MCF 10A (cell line): ENCODE measurements around the gene ARHGAP45. TPM values are rescaled to one million over a fixed set of nuclear protein-coding genes. Genes with fewer than 3 reads are reported as not detected.

ENCODE experiments used
- BruUV-seq: library from RNA; stranded (reverse); fragments of 400-500 nt; replicated peaks from 2 replicates; lab custom pipeline; 2021; lab: Mats Ljungman, UMichigan
- CTCF ChIA-PET: fragments of 300-600 bp; sonication (Branson Sonifier 250); formaldehyde crosslinking; extraction: SDS; loops from one replicate; lab custom pipeline; 2021; ENCODE audit warnings: antibody characterized with exemption, inconsistent platforms; lab: Yijun Ruan, JAX
- POLR2A ChIA-PET: fragments of 300-600, 350-650 bp; sonication (Branson Sonifier 250); formaldehyde crosslinking; extraction: SDS; loops from one replicate; lab custom pipeline; 2020; ENCODE audit warnings: antibody characterized with exemption, inconsistent platforms; lab: Yijun Ruan, JAX
- DNase-seq: peaks from one replicate; pipeline ENCODE4 v3.0.0-alpha.2; 2018; ENCODE audit not compliant: unreplicated experiment
- H3K27ac Mint-ChIP-seq: one replicate; pipeline ENCODE4 v1.8.0; 2022; ENCODE audit warnings: mild to moderate bottlenecking, low read depth, mixed read lengths; ENCODE audit not compliant: unreplicated experiment
- H3K27me3 Mint-ChIP-seq: one replicate; pipeline ENCODE4 v1.8.0; 2022; ENCODE audit warnings: mixed read lengths; ENCODE audit not compliant: insufficient read depth, unreplicated experiment
- H3K36me3 Mint-ChIP-seq: one replicate; pipeline ENCODE4 v1.8.0; 2022; ENCODE audit warnings: mild to moderate bottlenecking, moderate library complexity, mixed read lengths; ENCODE audit not compliant: insufficient read depth, unreplicated experiment
- H3K4me1 Mint-ChIP-seq: one replicate; pipeline ENCODE4 v1.8.0; 2022; ENCODE audit warnings: mixed read lengths; ENCODE audit not compliant: insufficient read depth, unreplicated experiment
- H3K4me3 Mint-ChIP-seq: one replicate; pipeline ENCODE4 v1.8.0; 2022; ENCODE audit warnings: mild to moderate bottlenecking, moderate library complexity, mixed read lengths; ENCODE audit not compliant: unreplicated experiment
- H3K9me3 Mint-ChIP-seq: one replicate; pipeline ENCODE4 v1.8.0; 2022; ENCODE audit warnings: mixed read lengths; ENCODE audit not compliant: unreplicated experiment
- intact Hi-C: fragments of 100-400 bp; cut with micrococcal nuclease; formaldehyde crosslinking; loops from 2 replicates; pipeline ENCODE4 v1.14.1; 2022
- total RNA-seq: library from RNA; stranded (reverse); gene quantifications from 2 replicates; pipeline ENCODE4 v1.2.3, GENCODE V29; 2022
- TF ChIP-seq, protein P1 (sequence below): fragments of 200-600 bp; IDR thresholded peaks from one replicate; pipeline ENCODE4 v1.8.0; 2022; ENCODE audit warnings: antibody characterized with exemption, mild to moderate bottlenecking; ENCODE audit not compliant: unreplicated experiment

The ARHGAP45 gene
- total RNA-seq, 1 experiment from 2014 or later, result 15.3 TPM

DNA sequence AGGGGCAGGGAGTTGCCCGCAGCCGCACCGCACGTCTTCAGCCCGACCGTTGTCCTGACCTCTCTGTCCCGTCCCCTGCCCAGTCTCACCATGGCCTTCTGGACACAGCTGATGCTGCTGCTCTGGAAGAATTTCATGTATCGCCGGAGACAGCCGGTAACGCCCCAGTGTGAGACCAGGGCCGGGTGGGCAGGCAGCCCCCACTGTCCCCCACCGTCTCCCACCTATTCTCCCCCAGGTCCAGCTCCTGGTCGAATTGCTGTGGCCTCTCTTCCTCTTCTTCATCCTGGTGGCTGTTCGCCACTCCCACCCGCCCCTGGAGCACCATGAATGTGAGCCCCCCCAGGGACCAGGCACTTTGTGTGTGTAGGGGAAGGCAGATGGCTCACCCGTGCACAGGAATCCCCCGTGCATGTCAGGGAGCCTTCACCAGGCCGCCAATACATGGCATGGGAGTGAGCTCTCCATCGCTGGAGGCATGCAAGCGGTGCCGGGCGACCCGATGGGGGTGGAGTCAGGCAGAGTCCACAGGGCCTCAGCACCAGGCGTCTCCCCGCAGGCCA is 25.6 kb upstream of the ARHGAP45 start:
- Mint-ChIP-seq H3K27ac (no peak overlapping the region), H3K27me3 (no peaks in the 10 kb centered on the region)

GRCh38 chr19:1041835-1042685 is 24.9 kb upstream of the ARHGAP45 start:
- H3K36me3 Mint-ChIP-seq, result peaks cover 32% of the 10 kb centered on the region
- TF ChIP-seq, protein P1, sequence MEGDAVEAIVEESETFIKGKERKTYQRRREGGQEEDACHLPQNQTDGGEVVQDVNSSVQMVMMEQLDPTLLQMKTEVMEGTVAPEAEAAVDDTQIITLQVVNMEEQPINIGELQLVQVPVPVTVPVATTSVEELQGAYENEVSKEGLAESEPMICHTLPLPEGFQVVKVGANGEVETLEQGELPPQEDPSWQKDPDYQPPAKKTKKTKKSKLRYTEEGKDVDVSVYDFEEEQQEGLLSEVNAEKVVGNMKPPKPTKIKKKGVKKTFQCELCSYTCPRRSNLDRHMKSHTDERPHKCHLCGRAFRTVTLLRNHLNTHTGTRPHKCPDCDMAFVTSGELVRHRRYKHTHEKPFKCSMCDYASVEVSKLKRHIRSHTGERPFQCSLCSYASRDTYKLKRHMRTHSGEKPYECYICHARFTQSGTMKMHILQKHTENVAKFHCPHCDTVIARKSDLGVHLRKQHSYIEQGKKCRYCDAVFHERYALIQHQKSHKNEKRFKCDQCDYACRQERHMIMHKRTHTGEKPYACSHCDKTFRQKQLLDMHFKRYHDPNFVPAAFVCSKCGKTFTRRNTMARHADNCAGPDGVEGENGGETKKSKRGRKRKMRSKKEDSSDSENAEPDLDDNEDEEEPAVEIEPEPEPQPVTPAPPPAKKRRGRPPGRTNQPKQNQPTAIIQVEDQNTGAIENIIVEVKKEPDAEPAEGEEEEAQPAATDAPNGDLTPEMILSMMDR, result no peak
- no peaks in the 10 kb centered on the region for H3K27me3 Mint-ChIP-seq
- BruUV-seq, result no TSS peak
- no peak overlapping the region for H3K4me3 Mint-ChIP-seq
- H3K4me1 Mint-ChIP-seq, result peaks cover 6% of the 10 kb centered on the region
- H3K9me3 Mint-ChIP-seq, result no peaks in the 10 kb centered on the region
- DNase-seq, result no peak
- intact Hi-C loops, result no loop called here
- POLR2A ChIA-PET, result interaction anchor here (0.6 to 1.3 kb wide), 2 partner anchors 21 to 174 kb away, joined by 3 to 4 read pairs; partner anchors contain the start of genes RNU6-2 and TMEM259
- CTCF ChIA-PET, result interaction anchor here (1.4 kb wide), 1 partner anchor 16 kb away, joined by 4 read pairs; no protein-coding TSS in a partner anchor
- H3K27ac Mint-ChIP-seq, result no peak overlapping the region

More for the DNA sequence above, 25.6 kb upstream of the ARHGAP45 start:
- ChIA-PET CTCF (no interaction called here), POLR2A (interaction anchor here (0.6 to 5.1 kb wide), 8 partner anchors 12 to 234 kb away, joined by 3 to 97 read pairs (median 3); partner anchors contain the start of genes CNN2, FAM174C, POLR2E and RNU6-2)
- intact Hi-C loops, result no loop called here
- Mint-ChIP-seq H3K9me3 (no peaks in the 10 kb centered on the region), H3K4me1 (peaks cover 6% of the 10 kb centered on the region), H3K4me3 (peak overlapping the region; percentile 92), H3K36me3 (peaks cover 38% of the 10 kb centered on the region)
- TF ChIP-seq, protein P1, result no peak
- BruUV-seq, result no TSS peak
- DNase-seq, result no peak

- ChIA-PET POLR2A (interaction anchor here (0.6 kb wide), 1 partner anchor 246 kb away, joined by 3 read pairs; the partner anchor contains the start of gene PTBP1), CTCF (interaction anchor here (0.6 to 1.4 kb wide), 3 partner anchors 15 to 228 kb away, joined by 3 to 4 read pairs (median 4); no protein-coding TSS in a partner anchor)
- H3K27ac Mint-ChIP-seq, result no peak overlapping the region
- peaks cover 2% of the 10 kb centered on the region for H3K4me1 Mint-ChIP-seq
- no peak for DNase-seq
- no peaks in the 10 kb centered on the region for H3K27me3 Mint-ChIP-seq
- peaks cover 23% of the 10 kb centered on the region for H3K36me3 Mint-ChIP-seq
- TF ChIP-seq, protein P1, result no peak
- H3K4me3 Mint-ChIP-seq, result no peak overlapping the region
- intact Hi-C loops, result no loop called here
- BruUV-seq, result no TSS peak
- no peaks in the 10 kb centered on the region for H3K9me3 Mint-ChIP-seq
Measured at GRCh38 chr19:1042689-1043511, 24.1 kb upstream of the ARHGAP45 start.
